Measurements from ENCODE around the gene ING3.

GRCh38 chr7:120985839-120986238, 35.3 kb downstream of the ING3 start:
- no peak for TF ChIP-seq CTCF (IDR thresholded peaks at IDR 0.05; ENCODE audit: low read depth, low read length)
- no peak for TF ChIP-seq EZH2phosphoT487 (IDR thresholded peaks at IDR 0.05; ENCODE audit: low read depth)

All from OCI-LY3 (cell line).